Right atrium auricular region (tissue), 2 donors: Measurements from ENCODE around the gene TRAK1. TPM values are rescaled to one million over a fixed set of nuclear protein-coding genes. Genes with fewer than 3 reads are reported as not detected.
A peak's percentile ranks its signal among the peaks of the same experiment; 100 is the strongest.

Source experiments
- DNase-seq: peaks from one replicate; pipeline ENCODE4 v3.0.0-alpha.2; 2019; ENCODE audit warnings: low spot score
- H3K27ac ChIP-seq, 2 donors: fragments of 200-600 bp; sonication (generic); 1 replicate in 1 of 2; 2 replicates in 1 of 2; pipeline ENCODE4 v1.5.1; 2016 to 2019
- H3K27me3 ChIP-seq, 2 donors: fragments of 200-600 bp; sonication (generic); one replicate each; pipeline versions ENCODE4 v1.5.1 to v1.6.0; 2017 to 2019
- H3K36me3 ChIP-seq: fragments of 200-600 bp; sonication (generic); one replicate; pipeline ENCODE4 v1.5.1; 2016
- H3K4me1 ChIP-seq, 2 donors: fragments of 200-600 bp; sonication (generic); one replicate each; pipeline versions ENCODE4 v1.5.1 to v1.6.0; 2017 to 2019
- H3K4me3 ChIP-seq, 2 donors: fragments of 200-600 bp; sonication (generic); 1 replicate in 1 of 2; 2 replicates in 1 of 2; pipeline ENCODE4 v1.5.1; 2017 to 2019; ENCODE audit warnings: mild to moderate bottlenecking in 1 of 2, moderate library complexity in 1 of 2
- H3K9me3 ChIP-seq, 2 donors: fragments of 200-600 bp; sonication (generic); one replicate each; pipeline ENCODE4 v1.5.1; 2019
- CTCF ChIP-seq, 2 donors: fragments of 200-600 bp; sonication (generic); IDR thresholded peaks; one replicate each; pipeline ENCODE4 v1.5.1; 2019; ENCODE audit warnings: antibody characterized with exemption in 2 of 2
- total RNA-seq, 2 donors: library from RNA; depleted of rRNA; stranded (reverse); fragments of >200 nt; gene quantifications; one replicate each; pipeline ENCODE4 v1.1.0, GENCODE V29; 2016

The TRAK1 gene
- total RNA-seq, 2 donors from 2014 or later, result 172 to 259 TPM

GRCh38 chr3:42165211-42165610, 74.1 kb downstream of the TRAK1 start:
- Histone ChIP-seq H3K27ac (no peak overlapping the region), H3K4me1 (peaks cover 0 to 89% of the 10 kb centered on the region in 2 donors), H3K36me3 (no peaks in the 10 kb centered on the region)

GRCh38 chr3:42166214-42166613, 75.1 kb downstream of the TRAK1 start:
- Histone ChIP-seq H3K27ac (peak overlapping the region in 1 of 2 donors; percentile 1), H3K9me3 (no peaks in the 10 kb centered on the region), H3K4me3 (no peak overlapping the region), H3K36me3 (no peaks in the 10 kb centered on the region), H3K4me1 (peaks cover 0 to 85% of the 10 kb centered on the region in 2 donors), H3K27me3 (no peaks in the 10 kb centered on the region)
- DNase-seq, result no peak
- no peak for TF ChIP-seq CTCF (IDR thresholded peaks at IDR 0.05)

More at GRCh38 chr3:42165211-42165610, 74.1 kb downstream of the TRAK1 start:
- DNase-seq, result no peak
- no peak overlapping the region for H3K4me3 ChIP-seq
- no peak for TF ChIP-seq CTCF (IDR thresholded peaks at IDR 0.05)
- no peaks in the 10 kb centered on the region for H3K9me3 ChIP-seq
- H3K27me3 ChIP-seq, result no peaks in the 10 kb centered on the region

GRCh38 chr3:42166662-42167300, 75.6 kb downstream of the TRAK1 start:
- H3K27me3 ChIP-seq, result no peaks in the 10 kb centered on the region
- H3K9me3 ChIP-seq, result no peaks in the 10 kb centered on the region
- H3K27ac ChIP-seq, result no peak overlapping the region
- H3K4me1 ChIP-seq, result peaks cover 0 to 85% of the 10 kb centered on the region in 2 donors
- TF ChIP-seq CTCF (IDR thresholded peaks at IDR 0.05), result no peak
- no peaks in the 10 kb centered on the region for H3K36me3 ChIP-seq
- DNase-seq, result no peak
- no peak overlapping the region for H3K4me3 ChIP-seq

- H3K9me3 ChIP-seq, result no peaks in the 10 kb centered on the region
- peaks cover 0 to 86% of the 10 kb centered on the region in 2 donors for H3K4me1 ChIP-seq
- no peaks in the 10 kb centered on the region for H3K36me3 ChIP-seq
- DNase-seq, result no peak
- peak overlapping the region; percentile 6 to 14 for H3K27ac ChIP-seq
- TF ChIP-seq CTCF (IDR thresholded peaks at IDR 0.05), result no peak
- no peaks in the 10 kb centered on the region for H3K27me3 ChIP-seq
- no peak overlapping the region for H3K4me3 ChIP-seq
These were observed 78.5 kb downstream of the TRAK1 start for GRCh38 chr3:42169579-42170120.

- no peak for DNase-seq
- Histone ChIP-seq H3K9me3 (no peaks in the 10 kb centered on the region), H3K36me3 (no peaks in the 10 kb centered on the region), H3K27me3 (no peaks in the 10 kb centered on the region), H3K27ac (no peak overlapping the region), H3K4me1 (peaks cover 0 to 84% of the 10 kb centered on the region in 2 donors), H3K4me3 (no peak overlapping the region)
- TF ChIP-seq CTCF (IDR thresholded peaks at IDR 0.05), result no peak
These were observed 81.0 kb downstream of the TRAK1 start for GRCh38 chr3:42172047-42172654.
